Measurements from ENCODE around the gene SYNJ1. TPM values are rescaled to one million over a fixed set of nuclear protein-coding genes. Genes with fewer than 3 reads are reported as not detected.
A peak's percentile ranks its signal among the peaks of the same experiment; 100 is the strongest.

The SYNJ1 gene
- total RNA-seq, 4 donors from 2014 or later: 6.5 to 13.8 (median 7.6) TPM

- Histone ChIP-seq H3K4me3 (peak overlapping the region; percentile 71 to 93 (median 88)), H3K9me3 (no peaks in the 10 kb centered on the region), H3K27ac (peak overlapping the region; percentile 90 to 97 (median 92)), H3K27me3 (no peaks in the 10 kb centered on the region), H3K36me3 (peaks cover 0 to 20% (median 0%) of the 10 kb centered on the region in 3 donors), H3K4me1 (peaks cover 0 to 60% (median 18%) of the 10 kb centered on the region in 3 donors)
- 0 to 1% methylated on average over 15 to 16 of the region's 56 CpGs for WGBS, 2 donors
- intact Hi-C loops (cut with DNase I): no loop called here
- no peak for TF ChIP-seq CTCF (IDR thresholded peaks at IDR 0.05)
- no peak for TF ChIP-seq POLR2A (IDR thresholded peaks at IDR 0.05)
- DNase-seq: no peak
Observed at GRCh38 chr21:32770871-32771523, 43.2 kb upstream of the SYNJ1 start.

- Histone ChIP-seq H3K9me3 (no peaks in the 10 kb centered on the region), H3K4me1 (peaks cover 0 to 73% (median 18%) of the 10 kb centered on the region in 3 donors), H3K4me3 (no peak overlapping the region), H3K27ac (peak overlapping the region in 1 of 4 donors; percentile 17), H3K27me3 (no peaks in the 10 kb centered on the region), H3K36me3 (peaks cover 0 to 41% (median 4%) of the 10 kb centered on the region in 3 donors)
- intact Hi-C loops (cut with DNase I): no loop called here
- 40 to 42% methylated on average over 3 of the region's 3 CpGs for WGBS, 2 donors
- TF ChIP-seq POLR2A (IDR thresholded peaks at IDR 0.05): no peak
- TF ChIP-seq CTCF (IDR thresholded peaks at IDR 0.05): no peak
- DNase-seq: no peak
Observed at GRCh38 chr21:32768530-32768929, 40.7 kb upstream of the SYNJ1 start.

GRCh38 chr21:32765058-32765457 is 37.2 kb upstream of the SYNJ1 start:
- WGBS, 2 donors: 71 to 80% methylated on average over 2 of the region's 2 CpGs
- no peak for DNase-seq
- Histone ChIP-seq H3K27ac (no peak overlapping the region), H3K9me3 (no peaks in the 10 kb centered on the region), H3K27me3 (no peaks in the 10 kb centered on the region), H3K4me1 (peaks cover 0 to 51% (median 11%) of the 10 kb centered on the region in 3 donors), H3K36me3 (peaks cover 4 to 75% (median 20%) of the 10 kb centered on the region in 3 donors), H3K4me3 (no peak overlapping the region)
- no peak for TF ChIP-seq CTCF (IDR thresholded peaks at IDR 0.05)
- no peak for TF ChIP-seq POLR2A (IDR thresholded peaks at IDR 0.05)
- intact Hi-C loops (cut with DNase I): no loop called here

GRCh38 chr21:32764186-32764585 is 36.4 kb upstream of the SYNJ1 start:
- Histone ChIP-seq H3K9me3 (no peaks in the 10 kb centered on the region), H3K27me3 (no peaks in the 10 kb centered on the region), H3K4me1 (peaks cover 0 to 43% (median 3%) of the 10 kb centered on the region in 3 donors), H3K4me3 (no peak overlapping the region), H3K27ac (no peak overlapping the region), H3K36me3 (peaks cover 4 to 84% (median 29%) of the 10 kb centered on the region in 3 donors)
- intact Hi-C loops (cut with DNase I): no loop called here
- whole genome bisulfite sequencing, 2 donors: 85 to 90% methylated on average over 1 of the region's 1 CpG
- TF ChIP-seq POLR2A (IDR thresholded peaks at IDR 0.05): no peak
- TF ChIP-seq CTCF (IDR thresholded peaks at IDR 0.05): no peak
- DNase-seq: no peak

- WGBS, 2 donors: 86 to 100% methylated on average over 1 of the region's 1 CpG
Observed at GRCh38 chr21:32757804-32758203, 30.0 kb upstream of the SYNJ1 start.

More at GRCh38 chr21:32757804-32758203, 30.0 kb upstream of the SYNJ1 start:
- Histone ChIP-seq H3K27ac (no peak overlapping the region), H3K4me3 (no peak overlapping the region), H3K9me3 (no peaks in the 10 kb centered on the region), H3K27me3 (no peaks in the 10 kb centered on the region), H3K36me3 (peaks cover 4 to 95% (median 24%) of the 10 kb centered on the region in 3 donors), H3K4me1 (peaks cover 0 to 9% (median 0%) of the 10 kb centered on the region in 3 donors)
- DNase-seq: no peak
- intact Hi-C loops (cut with DNase I): no loop called here
- TF ChIP-seq CTCF (IDR thresholded peaks at IDR 0.05): no peak
- TF ChIP-seq POLR2A (IDR thresholded peaks at IDR 0.05): no peak
